ENCODE measurements around the gene CAMK2G.

DNA sequence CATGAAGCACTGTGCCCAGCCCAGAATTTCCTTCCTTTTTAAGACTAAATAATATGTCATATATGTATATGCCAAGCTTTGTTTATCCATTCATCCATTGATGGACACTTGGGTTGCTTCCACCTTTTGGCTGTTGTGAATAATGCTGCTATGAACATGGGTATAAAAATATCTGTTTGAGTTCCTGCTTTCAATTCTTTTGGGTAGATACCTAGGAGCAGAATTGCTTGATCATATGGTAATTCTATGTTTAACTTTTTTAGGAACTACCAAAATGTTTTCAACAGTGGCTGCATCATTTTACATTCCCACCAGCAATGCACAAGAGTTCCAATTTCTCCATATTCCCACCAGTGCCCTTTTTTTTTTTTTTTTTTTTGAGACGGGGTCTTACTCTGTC, 23.3 kb upstream of the CAMK2G start:
- TF ChIP-seq, protein P1, sequence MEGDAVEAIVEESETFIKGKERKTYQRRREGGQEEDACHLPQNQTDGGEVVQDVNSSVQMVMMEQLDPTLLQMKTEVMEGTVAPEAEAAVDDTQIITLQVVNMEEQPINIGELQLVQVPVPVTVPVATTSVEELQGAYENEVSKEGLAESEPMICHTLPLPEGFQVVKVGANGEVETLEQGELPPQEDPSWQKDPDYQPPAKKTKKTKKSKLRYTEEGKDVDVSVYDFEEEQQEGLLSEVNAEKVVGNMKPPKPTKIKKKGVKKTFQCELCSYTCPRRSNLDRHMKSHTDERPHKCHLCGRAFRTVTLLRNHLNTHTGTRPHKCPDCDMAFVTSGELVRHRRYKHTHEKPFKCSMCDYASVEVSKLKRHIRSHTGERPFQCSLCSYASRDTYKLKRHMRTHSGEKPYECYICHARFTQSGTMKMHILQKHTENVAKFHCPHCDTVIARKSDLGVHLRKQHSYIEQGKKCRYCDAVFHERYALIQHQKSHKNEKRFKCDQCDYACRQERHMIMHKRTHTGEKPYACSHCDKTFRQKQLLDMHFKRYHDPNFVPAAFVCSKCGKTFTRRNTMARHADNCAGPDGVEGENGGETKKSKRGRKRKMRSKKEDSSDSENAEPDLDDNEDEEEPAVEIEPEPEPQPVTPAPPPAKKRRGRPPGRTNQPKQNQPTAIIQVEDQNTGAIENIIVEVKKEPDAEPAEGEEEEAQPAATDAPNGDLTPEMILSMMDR (conservative IDR thresholded peaks at IDR 0.05 in 1 of 2, IDR thresholded peaks at IDR 0.05 in 1 of 2; ENCODE audit: extremely low read depth in 1 of 2, insufficient read depth in 1 of 2, low read depth in 1 of 2, low read length in 2 of 2): no peak
- no peak for TF ChIP-seq EZH2 (IDR thresholded peaks at IDR 0.05; ENCODE audit: borderline replicate concordance, low read length)
